ENCODE results near the gene GLI3. TPM values are rescaled to one million over a fixed set of nuclear protein-coding genes. Genes with fewer than 3 reads are reported as not detected.

Gene GLI3
- total RNA-seq, 2 experiments from 2014 or later: not detected

DNA sequence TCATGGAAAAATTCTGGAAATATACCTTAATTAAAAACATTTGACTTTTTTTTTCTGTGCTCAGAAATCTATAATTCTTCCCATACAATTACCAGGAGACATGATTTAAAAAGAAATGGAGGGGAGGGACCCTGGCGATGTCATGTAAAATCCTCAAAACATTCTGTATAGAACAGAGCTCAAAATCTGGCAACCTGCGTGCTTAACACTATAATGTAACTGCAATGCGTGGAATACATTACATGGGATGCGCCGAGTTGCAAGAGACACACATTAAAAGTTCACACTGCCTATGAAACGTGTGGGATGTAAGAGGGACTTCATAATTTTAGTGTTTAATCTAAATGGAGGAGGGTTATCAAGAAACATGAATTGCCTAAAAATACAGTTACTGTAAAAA lies 215.0 kb downstream of the GLI3 start:
- no peak for ATAC-seq
- no peak overlapping the region for H3K4me3 Mint-ChIP-seq

GRCh38 chr7:42021631-42022030 lies 215.4 kb downstream of the GLI3 start:
- ATAC-seq (no peak), DNase-seq (no peak)
- H3K4me3 Mint-ChIP-seq: no peak overlapping the region
- H3K27me3 Mint-ChIP-seq (ENCODE audit: low read depth): no peaks in the 10 kb centered on the region
- no peaks in the 10 kb centered on the region for H3K9me3 Mint-ChIP-seq (ENCODE audit: insufficient read depth)
- POLR2A ChIA-PET: no interaction called here
- no peaks in the 10 kb centered on the region for H3K36me3 Mint-ChIP-seq (ENCODE audit: low read depth)
- no peak overlapping the region for H3K27ac Mint-ChIP-seq
- CTCF ChIA-PET: no interaction called here
- H3K4me1 Mint-ChIP-seq (ENCODE audit: low read depth): no peaks in the 10 kb centered on the region

More for the DNA sequence above, 215.0 kb downstream of the GLI3 start:
- Mint-ChIP-seq H3K36me3 (ENCODE audit: low read depth) (no peaks in the 10 kb centered on the region), H3K27ac (no peak overlapping the region), H3K27me3 (ENCODE audit: low read depth) (no peaks in the 10 kb centered on the region), H3K9me3 (ENCODE audit: insufficient read depth) (no peaks in the 10 kb centered on the region), H3K4me1 (ENCODE audit: low read depth) (no peaks in the 10 kb centered on the region)
- ChIA-PET POLR2A (no interaction called here), CTCF (no interaction called here)
- no peak for DNase-seq

- Mint-ChIP-seq H3K9me3 (ENCODE audit: insufficient read depth) (peaks cover 6% of the 10 kb centered on the region), H3K4me3 (no peak overlapping the region), H3K27ac (no peak overlapping the region), H3K36me3 (ENCODE audit: low read depth) (no peaks in the 10 kb centered on the region), H3K27me3 (ENCODE audit: low read depth) (no peaks in the 10 kb centered on the region), H3K4me1 (ENCODE audit: low read depth) (no peaks in the 10 kb centered on the region)
- POLR2A ChIA-PET: no interaction called here
- no peak for DNase-seq
- ATAC-seq: no peak
- CTCF ChIA-PET: no interaction called here
Measured at GRCh38 chr7:42020061-42020460, 216.9 kb downstream of the GLI3 start.

GRCh38 chr7:42017349-42017986 lies 219.5 kb downstream of the GLI3 start:
- POLR2A ChIA-PET: no interaction called here
- H3K9me3 Mint-ChIP-seq (ENCODE audit: insufficient read depth): peaks cover 14% of the 10 kb centered on the region
- no peak for DNase-seq
- H3K4me3 Mint-ChIP-seq: no peak overlapping the region
- no peak overlapping the region for H3K27ac Mint-ChIP-seq
- H3K4me1 Mint-ChIP-seq (ENCODE audit: low read depth): no peaks in the 10 kb centered on the region
- CTCF ChIA-PET: no interaction called here
- no peaks in the 10 kb centered on the region for H3K27me3 Mint-ChIP-seq (ENCODE audit: low read depth)
- no peak for ATAC-seq
- no peaks in the 10 kb centered on the region for H3K36me3 Mint-ChIP-seq (ENCODE audit: low read depth)

GRCh38 chr7:42016517-42016916 lies 220.5 kb downstream of the GLI3 start:
- CTCF ChIA-PET: no interaction called here
- POLR2A ChIA-PET: no interaction called here
- Mint-ChIP-seq H3K4me3 (no peak overlapping the region), H3K27me3 (ENCODE audit: low read depth) (no peaks in the 10 kb centered on the region), H3K36me3 (ENCODE audit: low read depth) (no peaks in the 10 kb centered on the region), H3K27ac (no peak overlapping the region), H3K4me1 (ENCODE audit: low read depth) (no peaks in the 10 kb centered on the region), H3K9me3 (ENCODE audit: insufficient read depth) (peaks cover 14% of the 10 kb centered on the region)
- ATAC-seq (no peak), DNase-seq (no peak)

DNA sequence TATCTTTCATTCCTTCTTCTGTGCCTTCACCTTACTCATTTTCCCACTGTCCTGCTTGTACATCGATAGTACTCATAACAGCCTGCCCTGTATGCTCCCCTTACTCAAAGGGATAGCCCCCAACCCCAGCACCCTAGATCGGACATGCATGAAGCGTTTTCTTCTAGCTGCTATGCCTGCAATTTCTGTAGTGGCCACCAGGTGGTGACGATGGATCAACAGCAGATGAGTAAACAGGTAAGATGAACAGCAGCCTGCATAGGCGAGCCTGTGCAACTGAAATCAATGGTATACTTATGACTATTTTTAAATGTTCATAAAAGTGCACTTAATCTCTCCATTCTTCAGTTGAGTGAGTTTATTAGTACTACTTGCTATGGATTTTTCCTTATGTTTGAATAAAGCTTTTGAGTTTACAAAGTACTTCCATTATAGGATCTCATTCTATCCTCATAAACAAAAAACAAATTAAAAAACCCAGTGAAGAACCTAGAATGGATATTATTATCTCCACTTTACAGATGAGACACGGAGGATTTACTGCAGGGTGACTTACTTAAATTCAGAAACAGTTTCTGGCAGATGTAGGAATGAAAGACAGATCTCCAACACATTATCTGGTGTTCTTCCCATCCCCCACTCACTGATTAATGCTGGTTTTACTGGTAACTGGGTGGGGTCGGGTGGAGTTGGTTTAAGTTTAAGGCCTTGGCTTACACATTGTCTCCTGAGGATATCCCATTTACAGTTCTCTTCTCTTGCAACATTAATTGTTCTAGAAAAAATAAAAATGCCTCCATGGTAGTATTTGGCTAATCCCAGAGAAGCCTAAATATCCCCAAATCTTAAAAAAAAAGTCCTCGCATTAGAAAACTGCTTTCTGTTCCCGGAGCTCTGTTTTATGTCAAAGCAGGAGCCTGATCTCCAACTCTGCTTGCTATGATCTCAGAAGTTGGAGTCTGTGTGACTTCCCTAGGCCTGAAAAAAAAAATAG lies 222.1 kb downstream of the GLI3 start:
- no peaks in the 10 kb centered on the region for H3K36me3 Mint-ChIP-seq (ENCODE audit: low read depth)
- POLR2A ChIA-PET: no interaction called here
- ATAC-seq: no peak
- H3K4me1 Mint-ChIP-seq (ENCODE audit: low read depth): no peaks in the 10 kb centered on the region
- peak; percentile 52 for DNase-seq
- no peak overlapping the region for H3K27ac Mint-ChIP-seq
- H3K4me3 Mint-ChIP-seq: no peak overlapping the region
- CTCF ChIA-PET: interaction anchor here (0.9 to 1.6 kb wide), 3 partner anchors 331 to 896 kb away, joined by 3 to 4 read pairs (median 3); no protein-coding TSS in a partner anchor
- H3K27me3 Mint-ChIP-seq (ENCODE audit: low read depth): no peaks in the 10 kb centered on the region
- peaks cover 14% of the 10 kb centered on the region for H3K9me3 Mint-ChIP-seq (ENCODE audit: insufficient read depth)

DNA sequence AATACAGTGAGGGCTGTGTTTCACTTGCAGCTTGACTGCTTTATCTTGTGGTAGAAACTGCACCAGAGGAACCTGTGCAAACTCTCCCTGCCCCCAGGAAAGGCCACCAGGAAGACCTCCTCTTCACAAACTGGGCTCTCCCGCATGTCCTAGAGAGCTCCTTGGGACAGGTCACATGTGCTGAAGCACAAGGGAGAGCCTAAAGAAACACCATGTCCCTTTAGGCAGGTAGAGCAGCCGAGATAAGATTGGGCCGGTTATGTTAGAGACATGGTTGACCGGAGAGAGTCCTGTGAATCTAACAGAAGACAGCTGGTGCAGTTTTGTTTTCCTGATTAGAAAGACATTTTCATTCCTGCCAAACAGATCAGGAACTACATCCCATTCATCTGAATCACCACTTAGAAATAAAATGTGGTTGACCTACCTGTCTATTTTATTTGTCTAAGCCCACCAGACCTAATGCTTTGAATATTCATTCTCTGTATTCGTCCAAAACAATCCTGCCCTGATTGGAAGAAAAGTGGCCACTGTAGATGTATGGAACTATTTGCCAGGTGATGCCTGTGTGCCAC lies 224.1 kb downstream of the GLI3 start:
- POLR2A ChIA-PET: no interaction called here

DNA sequence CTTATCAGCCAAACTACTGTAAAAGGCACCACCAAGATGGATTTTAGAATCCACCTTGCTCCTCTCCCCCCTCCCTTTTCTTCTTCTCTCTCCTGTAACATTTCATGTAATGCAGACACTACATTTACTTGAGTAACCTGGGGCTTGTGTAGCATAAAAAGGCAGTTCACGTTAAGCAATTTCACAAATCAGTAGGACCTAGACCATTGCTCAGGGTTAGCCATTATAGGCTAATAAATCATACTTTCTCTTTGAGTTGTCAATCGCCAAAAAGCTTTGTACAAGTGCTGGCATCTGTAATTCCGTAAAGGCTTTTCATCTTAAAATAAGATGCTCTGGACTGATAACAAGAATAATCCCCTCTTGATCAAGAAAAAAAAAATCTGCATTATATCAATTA lies 224.7 kb downstream of the GLI3 start:
- H3K27ac Mint-ChIP-seq: no peak overlapping the region
- no peak overlapping the region for H3K4me3 Mint-ChIP-seq
- ChIA-PET CTCF (no interaction called here), POLR2A (no interaction called here)
- DNase-seq (no peak), ATAC-seq (no peak)
- no peaks in the 10 kb centered on the region for H3K36me3 Mint-ChIP-seq (ENCODE audit: low read depth)
- peaks cover 14% of the 10 kb centered on the region for H3K9me3 Mint-ChIP-seq (ENCODE audit: insufficient read depth)
- H3K4me1 Mint-ChIP-seq (ENCODE audit: low read depth): no peaks in the 10 kb centered on the region
- no peaks in the 10 kb centered on the region for H3K27me3 Mint-ChIP-seq (ENCODE audit: low read depth)

More for the DNA sequence above, 224.1 kb downstream of the GLI3 start:
- Mint-ChIP-seq H3K27me3 (ENCODE audit: low read depth) (no peaks in the 10 kb centered on the region), H3K9me3 (ENCODE audit: insufficient read depth) (peaks cover 14% of the 10 kb centered on the region), H3K36me3 (ENCODE audit: low read depth) (no peaks in the 10 kb centered on the region), H3K4me3 (no peak overlapping the region), H3K27ac (no peak overlapping the region), H3K4me1 (ENCODE audit: low read depth) (no peaks in the 10 kb centered on the region)
- ATAC-seq (no peak), DNase-seq (no peak)
- CTCF ChIA-PET: no interaction called here

GRCh38 chr7:42011846-42012245 lies 225.2 kb downstream of the GLI3 start:
- no peak for ATAC-seq
- H3K36me3 Mint-ChIP-seq (ENCODE audit: low read depth): no peaks in the 10 kb centered on the region
- no peak overlapping the region for H3K4me3 Mint-ChIP-seq
- CTCF ChIA-PET: no interaction called here
- POLR2A ChIA-PET: no interaction called here
- H3K4me1 Mint-ChIP-seq (ENCODE audit: low read depth): no peaks in the 10 kb centered on the region
- H3K27me3 Mint-ChIP-seq (ENCODE audit: low read depth): no peaks in the 10 kb centered on the region
- no peak for DNase-seq
- H3K27ac Mint-ChIP-seq: no peak overlapping the region
- H3K9me3 Mint-ChIP-seq (ENCODE audit: insufficient read depth): peaks cover 14% of the 10 kb centered on the region

GRCh38 chr7:42010751-42011150 lies 226.3 kb downstream of the GLI3 start:
- Mint-ChIP-seq H3K27me3 (ENCODE audit: low read depth) (no peaks in the 10 kb centered on the region), H3K4me3 (no peak overlapping the region), H3K9me3 (ENCODE audit: insufficient read depth) (peaks cover 10% of the 10 kb centered on the region), H3K4me1 (ENCODE audit: low read depth) (no peaks in the 10 kb centered on the region), H3K27ac (no peak overlapping the region), H3K36me3 (ENCODE audit: low read depth) (no peaks in the 10 kb centered on the region)
- ChIA-PET POLR2A (no interaction called here), CTCF (no interaction called here)
- ATAC-seq (no peak), DNase-seq (no peak)

DNA sequence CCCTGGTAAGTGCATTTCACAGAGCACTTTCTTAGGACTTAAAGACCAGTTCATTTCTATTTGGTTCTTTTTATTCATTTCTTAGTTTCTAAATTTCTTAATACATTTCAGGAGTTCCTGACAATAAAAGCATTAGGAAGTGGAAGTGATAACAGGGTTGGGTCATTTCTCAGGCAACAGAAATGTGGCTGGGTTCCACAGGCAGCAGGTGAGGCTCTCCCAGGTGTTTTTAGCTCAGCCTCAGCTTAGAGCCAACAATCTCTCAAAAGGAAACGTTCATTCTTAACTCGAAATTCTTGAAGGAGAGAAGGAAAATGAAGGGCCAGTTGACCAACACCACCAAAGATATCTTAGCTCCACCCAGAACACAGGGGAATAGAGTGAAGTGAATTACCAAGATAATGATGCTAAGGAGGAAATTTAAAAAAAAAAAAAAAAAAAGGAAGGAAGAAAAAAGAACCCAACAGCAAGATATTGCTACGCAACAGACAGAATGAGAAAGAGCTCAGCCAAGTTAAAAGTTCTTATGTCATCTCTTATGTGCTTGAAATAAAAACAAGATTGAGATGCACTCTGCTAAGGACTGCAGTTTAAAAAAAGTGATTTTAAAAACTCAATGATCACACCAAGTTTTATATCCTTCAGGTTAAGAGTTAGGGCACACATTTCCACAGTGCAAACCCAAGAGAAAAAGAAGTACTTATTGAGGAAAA lies 230.1 kb downstream of the GLI3 start:
- CTCF ChIA-PET: no interaction called here

DNA sequence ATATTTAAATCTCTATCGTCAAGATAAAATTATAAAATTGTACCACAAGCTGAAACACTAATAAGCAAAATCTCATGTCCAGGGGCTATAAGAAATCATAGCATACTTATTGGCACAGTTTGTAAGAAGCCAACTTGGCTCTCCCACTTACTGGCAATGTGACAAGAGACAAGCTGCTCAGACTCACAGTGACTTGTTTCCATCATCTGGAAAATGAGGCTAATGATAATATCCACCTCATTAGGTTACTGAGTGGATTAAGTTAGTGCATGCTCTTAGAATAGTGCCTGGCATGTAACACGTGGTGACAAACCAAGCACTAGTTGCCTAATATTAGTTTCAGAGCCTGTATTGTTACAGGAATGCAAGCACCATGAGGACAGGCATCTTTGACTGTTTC lies 234.4 kb downstream of the GLI3 start:
- Mint-ChIP-seq H3K27me3 (ENCODE audit: low read depth) (no peaks in the 10 kb centered on the region), H3K27ac (no peak overlapping the region), H3K36me3 (ENCODE audit: low read depth) (no peaks in the 10 kb centered on the region), H3K4me3 (no peak overlapping the region), H3K9me3 (ENCODE audit: insufficient read depth) (no peaks in the 10 kb centered on the region), H3K4me1 (ENCODE audit: low read depth) (no peaks in the 10 kb centered on the region)
- ATAC-seq (no peak), DNase-seq (no peak)
- ChIA-PET CTCF (no interaction called here), POLR2A (no interaction called here)

More for the DNA sequence above, 230.1 kb downstream of the GLI3 start:
- POLR2A ChIA-PET: no interaction called here
- H3K27ac Mint-ChIP-seq: no peak overlapping the region
- H3K27me3 Mint-ChIP-seq (ENCODE audit: low read depth): no peaks in the 10 kb centered on the region
- no peaks in the 10 kb centered on the region for H3K9me3 Mint-ChIP-seq (ENCODE audit: insufficient read depth)
- DNase-seq (no peak), ATAC-seq (no peak)
- H3K4me3 Mint-ChIP-seq: no peak overlapping the region
- no peaks in the 10 kb centered on the region for H3K4me1 Mint-ChIP-seq (ENCODE audit: low read depth)
- H3K36me3 Mint-ChIP-seq (ENCODE audit: low read depth): no peaks in the 10 kb centered on the region
